Measurements from ENCODE around the gene NEXN.
A peak's percentile ranks its signal among the peaks of the same experiment; 100 is the strongest.

NEXN gene

DNA sequence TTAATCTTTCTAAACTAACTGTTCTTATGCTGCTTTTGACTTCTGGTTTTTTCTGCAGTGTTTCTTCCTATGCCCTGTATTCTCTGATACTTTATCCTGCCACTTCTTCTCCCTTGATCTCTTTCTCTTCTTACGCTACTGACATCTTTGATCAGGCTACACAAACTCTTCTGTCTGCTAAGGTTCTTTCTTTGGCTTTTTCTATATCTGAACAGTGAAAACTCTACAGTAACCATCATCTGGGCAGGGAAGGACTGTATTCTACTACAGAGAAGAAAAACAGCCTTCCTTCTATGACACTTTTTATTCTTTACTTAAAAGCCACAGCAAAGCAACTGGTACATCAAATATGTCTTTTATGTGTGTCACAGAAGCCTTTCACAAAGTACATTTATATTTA lies 7.4 kb upstream of the NEXN start:
- H3K4me3 ChIP-seq (ENCODE audit: low read length): no peak overlapping the region
- DNase-seq (ENCODE audit: low read depth): no peak
- TF ChIP-seq, protein P1, sequence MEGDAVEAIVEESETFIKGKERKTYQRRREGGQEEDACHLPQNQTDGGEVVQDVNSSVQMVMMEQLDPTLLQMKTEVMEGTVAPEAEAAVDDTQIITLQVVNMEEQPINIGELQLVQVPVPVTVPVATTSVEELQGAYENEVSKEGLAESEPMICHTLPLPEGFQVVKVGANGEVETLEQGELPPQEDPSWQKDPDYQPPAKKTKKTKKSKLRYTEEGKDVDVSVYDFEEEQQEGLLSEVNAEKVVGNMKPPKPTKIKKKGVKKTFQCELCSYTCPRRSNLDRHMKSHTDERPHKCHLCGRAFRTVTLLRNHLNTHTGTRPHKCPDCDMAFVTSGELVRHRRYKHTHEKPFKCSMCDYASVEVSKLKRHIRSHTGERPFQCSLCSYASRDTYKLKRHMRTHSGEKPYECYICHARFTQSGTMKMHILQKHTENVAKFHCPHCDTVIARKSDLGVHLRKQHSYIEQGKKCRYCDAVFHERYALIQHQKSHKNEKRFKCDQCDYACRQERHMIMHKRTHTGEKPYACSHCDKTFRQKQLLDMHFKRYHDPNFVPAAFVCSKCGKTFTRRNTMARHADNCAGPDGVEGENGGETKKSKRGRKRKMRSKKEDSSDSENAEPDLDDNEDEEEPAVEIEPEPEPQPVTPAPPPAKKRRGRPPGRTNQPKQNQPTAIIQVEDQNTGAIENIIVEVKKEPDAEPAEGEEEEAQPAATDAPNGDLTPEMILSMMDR (conservative IDR thresholded peaks at IDR 0.05; ENCODE audit: low read length): no peak

DNA sequence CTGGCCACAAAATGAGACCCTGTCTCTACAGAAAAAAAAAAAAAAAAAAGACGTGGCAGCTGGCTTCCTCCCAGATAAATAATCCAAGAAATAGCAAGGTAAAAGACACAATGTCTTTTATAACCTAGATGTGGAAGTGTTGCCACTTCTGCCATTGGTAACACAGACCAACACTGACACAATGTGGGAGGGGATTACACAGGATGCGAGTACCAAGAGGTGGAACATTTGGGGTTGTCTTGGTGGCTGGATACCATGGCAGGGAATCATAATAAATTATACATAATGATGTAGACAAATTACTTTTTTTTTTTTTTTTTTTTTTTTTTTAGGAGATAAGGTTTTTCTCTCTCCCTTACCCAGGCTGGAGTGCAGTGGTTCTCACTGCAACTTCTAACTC lies 6.0 kb upstream of the NEXN start:
- no peak for DNase-seq (ENCODE audit: low read depth)
- TF ChIP-seq, protein P1 (conservative IDR thresholded peaks at IDR 0.05; ENCODE audit: low read length): no peak
- no peak overlapping the region for H3K4me3 ChIP-seq (ENCODE audit: low read length)

DNA sequence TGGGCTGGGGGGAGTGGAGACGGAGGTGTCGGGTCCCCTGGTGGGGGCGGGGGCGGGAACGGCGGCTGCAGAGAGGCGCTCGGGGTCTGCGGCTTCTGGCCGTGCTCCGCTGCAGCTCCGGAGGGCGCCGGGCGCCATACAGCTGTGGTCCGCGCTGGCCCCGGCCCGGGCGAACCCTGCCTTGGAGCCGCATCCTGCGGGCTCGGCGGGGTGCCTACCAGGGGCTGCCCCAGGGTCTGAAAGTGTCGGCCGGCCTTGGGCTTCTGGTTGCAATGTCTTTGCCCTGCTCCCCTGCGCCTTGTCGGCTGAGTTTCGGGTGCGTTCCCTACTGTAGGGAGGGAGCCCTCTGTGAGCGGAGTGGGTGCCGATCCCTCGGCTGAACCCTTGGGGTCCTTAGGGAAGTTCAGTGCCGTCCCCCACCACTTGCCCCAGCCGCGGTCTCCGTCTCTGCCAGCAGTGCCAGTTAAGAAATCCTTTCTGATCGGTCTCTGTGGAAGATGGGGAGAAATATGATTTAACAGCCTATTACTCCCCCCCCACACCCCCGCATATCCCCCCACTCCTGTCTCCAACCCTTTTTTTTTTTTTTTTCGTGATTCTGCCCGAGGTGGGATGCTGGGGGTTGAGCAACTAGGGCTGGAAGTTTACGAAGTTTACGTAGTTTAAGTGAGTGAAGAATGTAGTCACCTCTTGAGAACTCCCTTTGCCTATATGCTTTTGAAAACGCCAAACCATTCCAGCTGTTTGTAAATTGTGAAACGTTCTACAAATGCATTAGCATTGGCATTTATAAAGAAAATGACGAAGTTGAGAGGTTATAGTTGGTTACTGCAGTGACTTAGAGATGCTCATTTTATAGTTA lies 588 bp downstream of the NEXN start:
- peak overlapping the region; percentile 92 for H3K4me3 ChIP-seq (ENCODE audit: low read length)
- TF ChIP-seq, protein P1 (conservative IDR thresholded peaks at IDR 0.05; ENCODE audit: low read length): no peak
- peak; percentile 60 for DNase-seq (ENCODE audit: low read depth)

DNA sequence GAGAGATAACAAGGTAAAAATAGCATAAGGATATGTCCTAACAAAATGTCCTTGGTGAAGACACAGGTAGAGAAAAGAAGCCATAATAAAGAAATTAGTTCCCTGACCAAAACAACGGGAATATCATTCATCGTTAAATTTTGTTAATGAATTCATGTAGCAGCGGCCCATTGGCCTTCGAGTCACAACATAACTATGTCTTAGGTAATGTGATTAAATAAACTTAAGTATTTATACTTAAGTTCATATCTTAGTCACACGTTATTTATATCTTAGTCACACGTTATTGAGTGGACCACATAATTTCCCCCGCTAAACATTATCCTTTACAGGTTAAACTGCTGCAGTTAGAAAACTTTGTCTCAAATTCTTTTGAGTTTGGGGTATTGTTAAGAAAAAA lies 1.2 kb downstream of the NEXN start:
- DNase-seq (ENCODE audit: low read depth): peak; percentile 73
- H3K4me3 ChIP-seq (ENCODE audit: low read length): peak overlapping the region; percentile 92
- TF ChIP-seq, protein P1 (conservative IDR thresholded peaks at IDR 0.05; ENCODE audit: low read length): no peak

DNA sequence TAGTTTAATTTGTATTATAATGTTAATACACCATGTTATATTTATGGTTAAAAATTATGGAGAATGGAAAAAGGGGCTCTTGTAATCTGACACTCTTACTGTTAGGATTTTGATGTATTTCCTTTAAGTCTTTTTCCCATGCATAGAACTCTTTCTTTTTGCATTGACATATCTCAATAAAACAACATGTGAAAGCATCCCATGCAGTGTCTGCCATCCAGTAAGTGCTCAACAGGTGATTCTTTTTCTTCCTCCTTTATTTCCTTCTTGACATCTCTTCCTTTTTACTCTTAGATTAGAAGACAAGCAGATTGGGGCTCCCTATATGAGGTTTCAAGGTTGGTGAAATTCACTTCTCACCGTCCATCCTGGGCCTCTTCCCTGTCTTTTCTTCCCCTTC lies 2.8 kb downstream of the NEXN start:
- TF ChIP-seq, protein P1 (conservative IDR thresholded peaks at IDR 0.05; ENCODE audit: low read length): no peak
- DNase-seq (ENCODE audit: low read depth): no peak
- H3K4me3 ChIP-seq (ENCODE audit: low read length): no peak overlapping the region

DNA sequence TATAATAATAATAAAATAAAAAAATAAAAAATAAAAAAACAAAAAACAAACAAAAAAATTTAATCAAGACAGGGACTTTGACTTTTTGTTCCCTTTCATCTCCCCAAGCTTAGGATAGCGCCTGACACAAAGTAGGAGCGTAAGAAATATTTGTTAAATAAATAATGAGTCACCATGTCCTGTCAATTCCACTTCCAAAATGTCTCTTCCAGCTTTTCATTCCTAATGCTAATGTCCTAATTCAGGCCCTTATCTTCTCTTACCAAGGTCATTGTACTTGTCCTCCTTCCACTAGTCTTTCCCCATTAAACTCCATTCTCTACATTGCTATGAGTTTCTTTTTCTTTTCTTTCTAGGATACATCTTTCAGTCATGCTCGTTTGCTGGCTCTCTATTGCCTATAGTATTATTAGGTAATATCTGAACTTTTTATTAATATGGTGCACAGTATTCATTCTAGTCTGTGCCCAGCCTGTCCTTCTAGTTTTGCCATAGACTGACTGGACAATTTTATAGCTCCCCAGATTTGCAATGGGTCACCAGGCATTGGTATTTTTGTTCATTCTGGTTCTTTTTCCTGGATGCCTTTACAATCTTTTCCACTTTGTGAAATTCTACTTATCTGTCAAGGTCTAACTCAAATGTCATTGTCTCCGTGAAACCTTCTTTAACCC lies 11.4 kb downstream of the NEXN start:
- no peak for DNase-seq (ENCODE audit: low read depth)
- no peak overlapping the region for H3K4me3 ChIP-seq (ENCODE audit: low read length)
- TF ChIP-seq, protein P1 (conservative IDR thresholded peaks at IDR 0.05; ENCODE audit: low read length): no peak

All from AG10803 (cell line).